Endothelial cell of umbilical vein (primary cell): ENCODE data around the gene TMEM50B. TPM values are rescaled to one million over a fixed set of nuclear protein-coding genes. Genes with fewer than 3 reads are reported as not detected.

ENCODE experiments used
- BruUV-seq: library from RNA; stranded (reverse); fragments of 400-500 nt; replicated peaks from 2 replicates; lab custom pipeline; 2021; lab: Mats Ljungman, UMichigan
- CTCF ChIA-PET: fragments of 300-600, 350-600 bp; sonication (Branson Sonifier 250); formaldehyde crosslinking; loops from one replicate; lab custom pipeline; 2021; ENCODE audit warnings: antibody characterized with exemption, inconsistent platforms; lab: Charles Lee
- POLR2A ChIA-PET: fragments of 300-600, 350-600 bp; sonication (Branson Sonifier 250); formaldehyde crosslinking; loops from one replicate; lab custom pipeline; 2021; ENCODE audit warnings: antibody characterized with exemption, inconsistent platforms; lab: Charles Lee
- DNase-seq: peaks from one replicate; pipeline ENCODE4 v3.0.0-alpha.2; 2011; ENCODE audit warnings: low read depth, low spot score
- FAIRE-seq: peaks from 2 replicates; lab custom pipeline; 2011; peaks lifted over from hg19 to GRCh38; lab: Jason Lieb, UNC
- H2AFZ ChIP-seq: 2 replicates; pipeline ENCODE4 v1.6.0; 2012; ENCODE audit warnings: low read depth, low read length, control low read depth, inconsistent platforms
- H3K27ac ChIP-seq: 2 replicates; pipeline ENCODE4 v1.5.1; 2011; ENCODE audit warnings: low read depth, mild to moderate bottlenecking, control low read depth, low read length, moderate library complexity; ENCODE audit not compliant: insufficient read depth
- H3K27me3 ChIP-seq, 2 experiments: 2 replicates each; pipeline versions ENCODE4 v1.6.0 to v1.6.1; 2011; ENCODE audit warnings: low read length in 2 of 2, mixed read lengths in 1 of 2; ENCODE audit not compliant: control insufficient read depth in 2 of 2, insufficient read depth in 2 of 2
- H3K36me3 ChIP-seq, 2 experiments: 2 replicates in 1 of 2; 3 replicates in 1 of 2; pipeline ENCODE4 v1.5.1; 2011; ENCODE audit warnings: low read length in 2 of 2, mild to moderate bottlenecking in 1 of 2, moderate library complexity in 1 of 2; ENCODE audit not compliant: control insufficient read depth in 2 of 2, insufficient read depth in 2 of 2; ENCODE audit errors: extremely low read depth in 1 of 2
- H3K4me1 ChIP-seq: 3 replicates; pipeline ENCODE4 v1.5.1; 2011; ENCODE audit warnings: mild to moderate bottlenecking, low read length; ENCODE audit not compliant: control insufficient read depth, insufficient read depth; ENCODE audit errors: extremely low read depth
- H3K4me2 ChIP-seq: 2 replicates; pipeline ENCODE4 v1.6.1; 2011; ENCODE audit warnings: low read length, control low read depth, mixed read lengths; ENCODE audit not compliant: insufficient read depth
- H3K4me3 ChIP-seq, 3 experiments: fragments of 200-600 bp in 1 of 3; sonication (generic), shearing (Covaris generic) in 1 of 3; replicated peaks in 1 of 3; 2 replicates each; pipeline ENCODE4 v1.5.1; 2011 to 2016; ENCODE audit warnings: control low read depth in 3 of 3, low read length in 3 of 3, mild to moderate bottlenecking in 2 of 3, inconsistent platforms in 1 of 3, low read depth in 1 of 3, moderate library complexity in 1 of 3; ENCODE audit not compliant: insufficient read depth in 1 of 3
- H3K79me2 ChIP-seq: 2 replicates; pipeline ENCODE4 v1.6.0; 2012; ENCODE audit warnings: low read length, inconsistent platforms; ENCODE audit not compliant: control insufficient read depth, insufficient read depth
- H3K9ac ChIP-seq: replicated peaks from 2 replicates; pipeline ENCODE3; 2011; ENCODE audit warnings: low read length, control low read depth; ENCODE audit not compliant: insufficient read depth; ENCODE audit errors: extremely low read depth
- H3K9me1 ChIP-seq: replicated peaks from 3 replicates; pipeline ENCODE4 v1.6.0; 2011; ENCODE audit warnings: mild to moderate bottlenecking, low read length; ENCODE audit not compliant: control insufficient read depth, insufficient read depth; ENCODE audit errors: extremely low read depth
- H3K9me3 ChIP-seq: replicated peaks from 2 replicates; pipeline ENCODE4 v1.5.1; 2012; ENCODE audit warnings: low read length, inconsistent platforms; ENCODE audit not compliant: control insufficient read depth, insufficient read depth
- H4K20me1 ChIP-seq: replicated peaks from 2 replicates; pipeline ENCODE3; 2011; ENCODE audit warnings: mild to moderate bottlenecking, low read length; ENCODE audit not compliant: control insufficient read depth, insufficient read depth; ENCODE audit errors: extremely low read depth
- CTCF ChIP-seq, 2 donors: IDR thresholded peaks; 1 replicate in 1 of 2; 2 replicates in 1 of 2; pipeline ENCODE4 v1.5.1; 2011; ENCODE audit warnings: low read length in 2 of 2, mild to moderate bottlenecking in 2 of 2, moderate library complexity in 2 of 2, control low read depth in 1 of 2, inconsistent platforms in 1 of 2, low read depth in 1 of 2; ENCODE audit not compliant: insufficient read depth in 1 of 2; ENCODE audit errors: extremely low read depth in 1 of 2
- EZH2 ChIP-seq: IDR thresholded peaks from 2 replicates; pipeline ENCODE4 v1.6.1; 2012; ENCODE audit warnings: borderline replicate concordance, low read depth, mild to moderate bottlenecking, moderate library complexity, low read length, inconsistent platforms; ENCODE audit not compliant: severe bottlenecking
- FOS ChIP-seq: IDR thresholded peaks from 2 replicates; pipeline ENCODE4 v1.6.1; 2011; ENCODE audit warnings: mild to moderate bottlenecking, low read length, moderate library complexity, borderline replicate concordance; ENCODE audit not compliant: insufficient read depth
- GATA2 ChIP-seq: IDR thresholded peaks from 2 replicates; pipeline ENCODE4 v1.7.0; 2011; ENCODE audit warnings: low read depth, mild to moderate bottlenecking, moderate library complexity, mixed read lengths, low read length; ENCODE audit not compliant: insufficient read length, insufficient read depth
- JUN ChIP-seq: IDR thresholded peaks from 2 replicates; pipeline ENCODE4 v1.6.1; 2011; ENCODE audit warnings: borderline replicate concordance, low read depth; ENCODE audit not compliant: insufficient read length, insufficient read depth
- MAX ChIP-seq: IDR thresholded peaks from 2 replicates; pipeline ENCODE4 v1.6.1; 2011; ENCODE audit not compliant: insufficient read depth, insufficient read length
- MYC ChIP-seq: IDR thresholded peaks from one replicate; pipeline ENCODE4 v1.6.1; 2011; ENCODE audit warnings: mild to moderate bottlenecking, low read depth, low read length
- POLR2A ChIP-seq: IDR thresholded peaks from 2 replicates; pipeline ENCODE4 v1.6.1; 2012; ENCODE audit warnings: low read depth, mild to moderate bottlenecking, control low read depth, low read length
- POLR2AphosphoS5 ChIP-seq: IDR thresholded peaks from 2 replicates; pipeline ENCODE4 v1.6.1; 2012; ENCODE audit warnings: low read depth, mild to moderate bottlenecking, control low read depth, low read length, moderate library complexity; ENCODE audit not compliant: insufficient read depth
- dilution Hi-C: fragments of 300-500 bp; cut with MboI; formaldehyde crosslinking; loops from one replicate; pipeline ENCODE4 v1.15.0; 2019; ENCODE audit warnings: low sequenced_read_pairs; ENCODE audit not compliant: extremely low pct_ligation_motif_present
- intact Hi-C: fragments of 100-400 bp; cut with micrococcal nuclease; formaldehyde crosslinking; loops from one replicate; pipeline ENCODE4 v1.10.0; 2022
- polyA plus RNA-seq, 4 experiments: library from polyadenylated mRNA; depleted of rRNA in 3 of 4; stranded (reverse) in 3 of 4; unstranded in 1 of 4; fragments of >200 nt; gene quantifications; 2 replicates each; pipeline versions ENCODE4 v1.2.1 to v1.2.3, GENCODE V29; 2011 to 2012; ENCODE audit warnings: missing spikeins in 1 of 4
- total RNA-seq: library from RNA; stranded (reverse); gene quantifications from 2 replicates; pipeline ENCODE4 v1.2.3, GENCODE V29; 2021

The TMEM50B gene
- total and polyA plus RNA-seq, 2 donors (not counting 3 experiments of a cell fraction or from before 2014, with no cell fraction given) = 25.1 to 29.3 TPM

- POLR2A ChIA-PET = no interaction called here
Measured at GRCh38 chr21:33496345-33496744, 16.6 kb upstream of the TMEM50B start.

More at GRCh38 chr21:33496345-33496744, 16.6 kb upstream of the TMEM50B start:
- Histone ChIP-seq H3K36me3 (no peaks in the 10 kb centered on the region), H3K9me1 (no peaks in the 10 kb centered on the region), H3K9me3 (no peaks in the 10 kb centered on the region), H3K27ac (no peak overlapping the region), H3K27me3 (peaks cover 0 to 2% of the 10 kb centered on the region in 2 experiments), H4K20me1 (no peaks in the 10 kb centered on the region), H2AFZ (no peak overlapping the region), H3K9ac (no peak overlapping the region), H3K4me2 (no peak overlapping the region), H3K79me2 (no peaks in the 10 kb centered on the region), H3K4me3 (no peak overlapping the region), H3K4me1 (no peaks in the 10 kb centered on the region)
- dilution Hi-C loops = no loop called here
- no TSS peak for BruUV-seq
- TF ChIP-seq JUN = no peak
- TF ChIP-seq MYC = no peak
- TF ChIP-seq POLR2AphosphoS5 = no peak
- no peak for TF ChIP-seq EZH2
- no peak for TF ChIP-seq MAX
- no peak for TF ChIP-seq POLR2A
- TF ChIP-seq GATA2 = no peak
- no peak for TF ChIP-seq CTCF (IDR thresholded peaks at IDR 0.05; ENCODE audit: extremely low read depth in 1 of 2, insufficient read depth in 1 of 2, low read depth in 1 of 2, low read length in 2 of 2)
- no peak for TF ChIP-seq FOS
- no peak for DNase-seq
- CTCF ChIA-PET = no interaction called here
- FAIRE-seq = no peak
- intact Hi-C loops = no loop called here
